GM21529 (cell line): ENCODE measurements around the gene ANKRD9.
A peak's percentile ranks its signal among the peaks of the same experiment; 100 is the strongest.
"Not testable (repeated sequence)": the region's sequence is repeated elsewhere in the genome, so short reads cannot be mapped to it uniquely, and the experiment has no call there.

Source experiments
- ATAC-seq: cut with Tn5 transposase; IDR thresholded peaks from one replicate; pipeline ENCODE4 v1.9.1; 2021; ENCODE audit not compliant: unreplicated experiment

The ANKRD9 gene

DNA sequence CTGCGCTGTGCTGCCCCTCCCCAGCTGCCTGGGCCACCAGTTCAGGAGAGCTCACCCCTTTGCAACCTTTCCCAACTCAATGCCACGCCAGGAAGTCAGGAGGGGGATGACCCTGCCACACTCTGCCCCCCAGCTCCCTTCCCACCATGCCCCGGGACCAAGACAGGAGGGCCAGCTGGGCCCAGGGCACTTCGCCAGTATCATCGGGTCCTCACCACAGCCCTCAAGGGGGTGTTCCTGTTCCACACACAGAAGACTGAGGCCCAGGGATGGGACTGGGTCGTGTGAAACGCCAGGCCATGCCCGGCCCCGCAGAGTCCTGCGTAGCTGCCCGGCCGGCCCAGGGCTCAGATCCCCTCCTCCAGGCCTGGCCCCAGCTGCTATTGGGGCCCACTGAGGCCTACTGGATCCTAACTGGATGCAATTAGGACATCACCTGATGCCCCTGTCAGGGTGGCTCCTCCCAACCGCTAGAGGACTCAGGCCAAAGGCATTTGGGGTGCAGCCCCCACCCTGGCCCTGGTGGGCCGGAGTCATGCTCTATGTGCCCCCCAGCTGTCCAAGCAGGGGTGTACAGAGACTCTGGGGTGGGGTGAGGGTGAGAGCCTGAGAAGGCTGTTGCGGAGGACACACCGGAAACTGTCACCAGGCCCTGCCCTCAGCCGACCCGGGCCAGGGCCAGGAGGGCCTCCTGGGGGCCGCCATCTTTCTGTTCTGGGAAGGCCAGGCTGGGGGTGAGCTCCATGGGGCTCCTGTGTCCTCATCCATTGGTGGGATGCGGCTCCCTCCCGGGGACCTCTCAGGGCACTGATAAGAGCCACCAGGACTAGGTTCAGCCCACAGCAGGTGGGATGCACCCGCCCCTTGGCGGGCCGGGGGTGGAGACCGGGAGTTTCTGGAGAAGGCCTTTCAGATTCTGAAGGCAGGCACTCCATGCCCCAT lies 29.3 kb upstream of the ANKRD9 start:
- no peak for ATAC-seq

- no peak for ATAC-seq
Measured at GRCh38 chr14:102537981-102538601, 28.5 kb upstream of the ANKRD9 start.

- ATAC-seq, result no peak
Measured at GRCh38 chr14:102532204-102532658, 22.7 kb upstream of the ANKRD9 start.

- peak; percentile 56 for ATAC-seq
Measured at GRCh38 chr14:102530828-102531478, 21.4 kb upstream of the ANKRD9 start.

DNA sequence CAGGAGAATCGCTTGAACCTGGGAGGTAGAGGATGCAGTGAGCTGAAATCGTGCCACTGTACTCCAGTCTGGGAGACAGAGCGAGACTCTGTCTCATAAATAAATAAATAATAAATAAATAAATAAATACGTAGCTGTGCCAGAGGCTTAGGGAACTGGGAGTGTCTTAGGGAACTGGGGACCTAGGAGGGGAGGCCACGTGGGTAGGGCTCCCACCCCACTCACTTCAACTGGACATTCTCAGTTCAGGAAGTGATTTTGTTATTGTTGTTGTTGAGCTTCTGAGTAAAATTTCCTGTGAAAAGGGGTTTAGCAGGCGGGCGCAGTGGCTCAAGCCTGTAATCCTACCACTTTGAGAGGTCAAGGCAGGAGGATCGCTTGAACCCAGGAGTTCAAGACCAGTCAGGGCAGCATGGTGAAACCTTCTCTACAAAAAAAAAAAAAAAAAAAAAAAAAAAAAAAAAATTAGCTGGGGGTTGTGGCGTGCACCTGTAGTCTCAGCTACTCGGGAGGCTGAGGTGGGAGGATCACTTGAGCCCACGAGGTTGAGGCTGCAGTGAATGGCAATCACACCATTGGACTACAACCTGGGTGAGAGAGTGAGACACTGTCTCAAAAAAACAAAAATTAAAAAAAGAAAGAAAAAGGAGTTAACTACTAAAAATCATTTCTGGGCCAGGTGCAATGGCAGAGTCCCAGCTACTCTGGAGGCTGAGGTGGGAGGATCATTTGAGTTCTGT lies 19.0 kb upstream of the ANKRD9 start:
- no peak for ATAC-seq

DNA sequence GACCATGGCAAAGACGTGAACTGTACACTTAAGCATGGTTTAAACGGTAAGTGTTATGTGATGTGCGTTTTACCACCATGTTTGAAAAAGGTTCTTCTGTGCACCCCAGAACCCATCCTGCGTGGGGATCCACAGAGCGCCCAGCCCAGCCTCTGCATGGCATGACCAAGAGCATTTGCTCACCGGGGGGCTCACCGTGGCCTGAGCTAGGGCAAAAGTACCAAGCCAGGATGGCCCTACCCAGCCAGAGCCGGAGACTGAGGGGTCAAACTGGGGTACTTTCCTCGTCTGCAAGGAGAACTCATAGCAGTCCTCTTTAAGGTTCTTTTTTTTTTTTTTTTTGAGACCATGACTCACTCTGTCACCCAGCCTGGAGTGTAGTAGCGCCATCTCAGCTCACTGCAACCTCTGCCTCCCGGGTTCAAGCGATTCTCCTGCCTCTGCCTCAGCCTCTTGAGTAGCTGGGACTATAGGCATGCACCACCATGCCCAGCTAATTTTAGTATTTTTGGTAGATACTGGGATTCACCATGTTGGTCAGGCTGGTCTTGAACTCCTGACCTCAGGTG lies 16.4 kb upstream of the ANKRD9 start:
- no peak for ATAC-seq

- ATAC-seq, result no peak
Measured at GRCh38 chr14:102525219-102525928, 15.8 kb upstream of the ANKRD9 start.

- ATAC-seq, result peak; percentile 97
Measured at GRCh38 chr14:102524451-102525218, 15.1 kb upstream of the ANKRD9 start.

DNA sequence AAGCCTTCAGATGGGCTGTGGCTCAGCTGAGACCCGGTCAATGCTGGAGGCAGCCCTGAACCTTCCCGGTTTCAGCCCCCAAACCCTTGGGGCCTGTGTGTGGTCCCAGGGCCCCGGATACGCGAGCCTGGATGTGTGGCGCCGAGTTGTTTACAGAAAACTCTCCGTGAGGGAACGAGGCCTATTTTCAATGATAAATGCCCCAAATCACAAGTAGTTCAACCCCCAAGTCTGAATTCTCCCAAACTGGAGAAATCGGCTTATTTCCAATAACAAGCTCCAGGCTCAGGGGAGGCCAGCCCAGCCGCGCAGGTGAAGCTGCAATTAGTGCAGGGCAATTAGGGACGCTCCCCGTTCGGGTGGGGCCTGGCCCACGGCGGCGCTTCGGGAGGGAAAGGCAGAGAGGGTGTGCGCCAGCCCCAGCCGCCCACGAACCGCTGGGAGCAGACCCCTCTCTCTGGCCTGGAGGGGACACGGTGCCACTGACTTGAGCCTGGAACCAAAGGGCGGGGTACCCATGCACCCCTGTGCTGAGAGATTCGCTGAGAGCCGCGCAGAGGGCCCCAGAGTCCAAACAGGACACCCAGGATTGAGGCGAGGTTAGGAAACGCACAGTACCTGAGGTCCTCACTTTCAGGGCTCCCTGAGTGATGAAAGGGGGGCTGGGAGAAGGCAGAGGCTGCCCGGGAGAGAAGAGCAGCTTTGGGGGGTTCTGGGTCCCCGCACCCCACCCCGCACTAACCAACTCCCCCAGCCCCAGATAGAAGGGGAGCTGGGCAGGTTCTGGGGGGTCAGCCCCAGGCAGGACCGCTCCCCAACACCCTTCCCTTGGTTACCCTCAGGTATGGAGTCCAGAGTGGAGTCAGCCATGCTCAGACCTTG lies 14.2 kb upstream of the ANKRD9 start:
- ATAC-seq, result no peak

DNA sequence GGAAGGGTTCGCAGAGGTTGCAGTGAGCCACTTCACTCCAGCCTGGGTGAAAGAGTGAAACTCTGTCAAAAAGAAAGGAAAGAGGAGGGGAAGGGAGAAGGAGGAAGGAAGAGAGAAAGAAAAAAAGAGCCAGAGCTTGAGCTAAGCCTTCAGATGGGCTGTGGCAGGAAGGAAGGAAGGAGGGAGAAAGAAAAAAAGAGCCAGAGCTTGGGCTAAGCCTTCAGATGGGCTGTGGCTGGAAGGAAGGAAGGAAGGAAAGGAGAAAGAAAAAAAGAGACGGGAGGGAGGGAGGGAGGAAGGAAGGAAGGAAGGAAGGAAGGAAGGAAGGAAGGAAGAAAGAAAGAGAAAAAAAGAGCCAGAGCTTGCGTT lies 13.6 kb upstream of the ANKRD9 start:
- ATAC-seq, result no peak

GRCh38 chr14:102519709-102520108 lies 10.1 kb upstream of the ANKRD9 start:
- ATAC-seq, result not testable (repeated sequence)

DNA sequence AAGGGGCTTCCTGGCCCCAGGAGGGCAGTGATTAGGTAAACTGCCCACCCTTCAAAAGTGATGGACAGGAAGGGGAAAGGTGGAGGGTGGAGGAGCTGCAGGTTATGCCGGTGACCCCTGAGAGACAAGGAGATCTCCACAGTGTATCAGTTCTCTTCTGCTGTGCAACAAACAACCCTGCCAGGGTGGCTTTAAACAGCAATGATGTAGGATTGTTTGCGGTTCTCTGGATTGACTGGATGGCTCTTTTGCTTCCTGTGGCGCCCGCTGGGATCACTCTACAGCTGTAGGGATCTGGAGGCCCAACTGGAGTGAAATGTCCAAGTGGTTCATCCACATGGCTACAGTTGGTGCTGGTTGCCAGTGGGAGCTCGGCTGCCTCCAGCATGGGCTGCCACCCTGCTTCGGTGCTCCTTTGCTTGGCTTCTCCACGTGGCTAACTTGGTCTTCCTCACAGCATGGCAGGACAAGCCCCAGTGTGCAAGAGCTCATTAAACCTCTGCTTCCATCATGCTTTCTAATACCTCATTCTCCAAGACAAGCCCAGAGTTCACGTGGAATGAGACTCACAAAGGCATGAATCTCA lies 8.6 kb upstream of the ANKRD9 start:
- no peak for ATAC-seq

- ATAC-seq, result no peak
Measured at GRCh38 chr14:102517392-102518062, 8.0 kb upstream of the ANKRD9 start.

DNA sequence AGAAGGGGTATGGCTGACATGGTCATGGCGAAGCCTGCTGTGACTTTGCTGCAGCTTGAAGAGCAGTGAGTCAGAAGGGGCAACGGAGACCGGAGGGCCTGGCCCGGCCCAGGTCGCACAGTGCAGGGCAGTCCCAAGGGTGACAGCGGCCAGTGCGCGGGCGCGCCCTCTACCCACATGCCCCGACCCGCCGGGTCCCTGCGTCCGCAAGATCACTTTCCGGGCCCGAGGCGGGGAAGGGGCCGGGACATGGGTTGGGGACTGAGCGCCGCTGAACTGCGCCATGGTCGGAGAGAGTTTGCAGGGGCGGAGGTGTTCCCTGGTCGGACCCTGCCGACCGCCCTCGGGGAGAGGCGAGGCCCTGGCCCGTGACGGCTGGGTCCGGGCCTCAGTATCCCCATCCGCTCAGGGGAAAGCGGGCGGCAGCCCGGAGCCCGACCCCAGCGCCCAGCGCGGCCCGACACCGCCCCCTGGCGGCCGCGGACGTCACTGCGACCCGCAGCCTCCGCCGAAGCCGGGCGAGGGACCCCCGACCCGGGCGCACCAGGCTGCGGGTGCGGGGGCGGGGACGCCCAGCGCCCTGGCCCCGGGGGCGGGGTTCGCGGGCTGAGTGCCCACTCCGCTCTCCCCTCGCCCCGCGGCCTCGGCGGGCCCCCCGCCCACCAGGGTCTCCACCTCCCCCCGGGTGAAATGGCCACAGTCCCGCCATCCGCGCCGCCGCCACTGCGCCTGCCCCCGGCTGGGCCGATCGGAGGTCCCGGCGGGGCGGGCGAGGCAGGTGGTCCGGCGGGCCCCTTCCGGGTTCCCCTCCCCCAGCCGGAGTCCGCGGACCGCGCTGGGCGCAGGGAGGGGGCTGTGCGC lies 7.2 kb upstream of the ANKRD9 start:
- ATAC-seq, result peak; percentile 56

GRCh38 chr14:102514987-102515733 lies 5.6 kb upstream of the ANKRD9 start:
- ATAC-seq, result no peak
